Measurements from ENCODE around the gene RPGRIP1.

- TF ChIP-seq ARNT (IDR thresholded peaks at IDR 0.05) = no peak
- TF ChIP-seq BHLHE40 (IDR thresholded peaks at IDR 0.05; ENCODE audit: borderline replicate concordance) = no peak
- no peak for TF ChIP-seq SP1 (IDR thresholded peaks at IDR 0.05)
- no peak for TF ChIP-seq FOXM1 (IDR thresholded peaks at IDR 0.05; ENCODE audit: borderline replicate concordance)
- no peak for TF ChIP-seq SUZ12 (IDR thresholded peaks at IDR 0.05)
- TF ChIP-seq ZNF384 (IDR thresholded peaks at IDR 0.05) = no peak
- no peak for TF ChIP-seq PKNOX1 (IDR thresholded peaks at IDR 0.05)
- TF ChIP-seq L3MBTL2 (conservative IDR thresholded peaks at IDR 0.05) = no peak
Measured at GRCh38 chr14:21313512-21313911, 33.6 kb downstream of the RPGRIP1 start.
